Measurements from ENCODE around the gene THY1.

The THY1 gene

DNA sequence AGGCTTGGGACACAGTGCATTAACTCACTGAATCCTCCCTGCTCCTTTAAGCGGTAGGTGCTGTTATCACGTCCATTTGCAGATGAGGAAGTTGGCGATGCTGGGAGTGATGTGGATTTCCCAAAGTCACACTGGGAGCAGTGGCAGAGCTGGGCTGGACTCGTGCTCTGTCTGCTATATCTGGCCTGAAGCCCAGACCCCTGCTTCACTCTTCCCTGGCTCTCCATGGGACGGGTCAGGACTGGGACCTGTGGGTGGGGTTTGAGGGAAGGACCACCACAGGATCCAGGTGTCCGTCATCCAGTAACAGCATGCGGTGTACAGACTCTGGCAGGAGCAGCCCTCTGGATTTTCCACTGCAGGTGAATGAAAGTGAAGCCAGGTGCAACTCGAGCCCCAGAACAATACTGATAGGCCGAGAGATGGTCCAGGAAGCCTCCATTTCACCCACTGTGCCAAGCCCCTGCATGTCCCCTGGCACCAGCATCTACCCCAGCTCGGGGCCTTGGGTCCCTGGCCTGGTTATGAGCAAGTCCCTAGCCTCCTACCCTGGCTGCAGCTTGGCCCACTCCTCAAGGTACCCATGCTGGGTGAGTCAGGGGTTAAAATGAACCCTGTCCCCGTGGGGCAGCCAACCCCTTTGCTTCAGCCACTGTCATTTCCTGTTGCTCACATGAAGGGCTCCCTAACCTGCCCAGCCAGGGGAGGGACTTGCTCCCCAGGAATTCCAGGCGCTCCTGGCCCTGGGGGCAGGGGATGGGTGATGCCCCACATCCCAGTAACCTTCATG is 45.7 kb downstream of the THY1 start:
- DNase-seq (ENCODE audit: low read depth, low spot score), result no peak
- ChIA-PET CTCF (interaction anchor here (0.8 to 21.7 kb wide), 13 partner anchors 9 to 98 kb away, joined by 3 to 425 read pairs (median 9); partner anchors contain the start of genes C1QTNF5 and MFRP), POLR2A (no interaction called here)
- H3K4me3 ChIP-seq (ENCODE audit: low read depth, low read length), result no peak overlapping the region
- TF ChIP-seq, protein P1, sequence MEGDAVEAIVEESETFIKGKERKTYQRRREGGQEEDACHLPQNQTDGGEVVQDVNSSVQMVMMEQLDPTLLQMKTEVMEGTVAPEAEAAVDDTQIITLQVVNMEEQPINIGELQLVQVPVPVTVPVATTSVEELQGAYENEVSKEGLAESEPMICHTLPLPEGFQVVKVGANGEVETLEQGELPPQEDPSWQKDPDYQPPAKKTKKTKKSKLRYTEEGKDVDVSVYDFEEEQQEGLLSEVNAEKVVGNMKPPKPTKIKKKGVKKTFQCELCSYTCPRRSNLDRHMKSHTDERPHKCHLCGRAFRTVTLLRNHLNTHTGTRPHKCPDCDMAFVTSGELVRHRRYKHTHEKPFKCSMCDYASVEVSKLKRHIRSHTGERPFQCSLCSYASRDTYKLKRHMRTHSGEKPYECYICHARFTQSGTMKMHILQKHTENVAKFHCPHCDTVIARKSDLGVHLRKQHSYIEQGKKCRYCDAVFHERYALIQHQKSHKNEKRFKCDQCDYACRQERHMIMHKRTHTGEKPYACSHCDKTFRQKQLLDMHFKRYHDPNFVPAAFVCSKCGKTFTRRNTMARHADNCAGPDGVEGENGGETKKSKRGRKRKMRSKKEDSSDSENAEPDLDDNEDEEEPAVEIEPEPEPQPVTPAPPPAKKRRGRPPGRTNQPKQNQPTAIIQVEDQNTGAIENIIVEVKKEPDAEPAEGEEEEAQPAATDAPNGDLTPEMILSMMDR (IDR thresholded peaks at IDR 0.05; ENCODE audit: insufficient read depth, low read length, missing control alignments), result no peak

DNA sequence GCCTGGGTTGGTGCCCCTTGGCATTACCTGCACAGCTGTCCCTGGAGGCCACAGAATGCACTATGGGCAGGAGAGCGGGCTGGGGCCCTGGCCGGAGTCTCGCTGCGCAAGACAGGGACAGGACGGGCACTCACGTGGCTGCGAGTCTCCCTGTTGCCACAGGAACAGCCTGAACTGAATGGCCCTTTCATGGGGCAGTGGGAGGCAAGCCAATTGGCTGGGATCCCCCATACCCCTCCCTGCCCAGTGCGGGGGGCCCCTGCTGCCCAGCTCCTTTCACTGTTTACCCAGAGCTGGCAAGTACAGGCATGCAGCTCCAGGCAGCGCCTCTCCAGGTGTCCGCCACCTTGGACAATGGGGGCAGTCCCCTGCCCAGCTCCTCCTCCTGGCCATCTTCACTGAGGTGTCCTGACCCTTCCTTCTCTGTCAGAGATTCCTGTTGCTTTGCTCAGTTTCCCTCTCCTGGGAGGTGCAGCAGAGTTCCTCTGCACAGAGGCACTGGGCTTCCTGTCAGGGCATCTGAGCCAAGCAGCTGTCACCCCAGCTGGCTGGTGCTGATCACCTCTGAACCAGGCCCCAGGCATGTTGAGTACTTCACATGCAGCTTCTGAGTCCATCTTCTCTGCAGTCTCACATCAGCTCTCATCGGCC is 46.6 kb downstream of the THY1 start:
- ChIA-PET POLR2A (no interaction called here), CTCF (interaction anchor here (0.8 to 21.7 kb wide), 21 partner anchors 8 to 291 kb away, joined by 3 to 425 read pairs (median 9); partner anchors contain the start of genes C1QTNF5, CBL, MFRP and USP2)
- DNase-seq (ENCODE audit: low read depth, low spot score), result no peak
- TF ChIP-seq, protein P1 (IDR thresholded peaks at IDR 0.05; ENCODE audit: insufficient read depth, low read length, missing control alignments), result no peak
- H3K4me3 ChIP-seq (ENCODE audit: low read depth, low read length), result no peak overlapping the region

DNA sequence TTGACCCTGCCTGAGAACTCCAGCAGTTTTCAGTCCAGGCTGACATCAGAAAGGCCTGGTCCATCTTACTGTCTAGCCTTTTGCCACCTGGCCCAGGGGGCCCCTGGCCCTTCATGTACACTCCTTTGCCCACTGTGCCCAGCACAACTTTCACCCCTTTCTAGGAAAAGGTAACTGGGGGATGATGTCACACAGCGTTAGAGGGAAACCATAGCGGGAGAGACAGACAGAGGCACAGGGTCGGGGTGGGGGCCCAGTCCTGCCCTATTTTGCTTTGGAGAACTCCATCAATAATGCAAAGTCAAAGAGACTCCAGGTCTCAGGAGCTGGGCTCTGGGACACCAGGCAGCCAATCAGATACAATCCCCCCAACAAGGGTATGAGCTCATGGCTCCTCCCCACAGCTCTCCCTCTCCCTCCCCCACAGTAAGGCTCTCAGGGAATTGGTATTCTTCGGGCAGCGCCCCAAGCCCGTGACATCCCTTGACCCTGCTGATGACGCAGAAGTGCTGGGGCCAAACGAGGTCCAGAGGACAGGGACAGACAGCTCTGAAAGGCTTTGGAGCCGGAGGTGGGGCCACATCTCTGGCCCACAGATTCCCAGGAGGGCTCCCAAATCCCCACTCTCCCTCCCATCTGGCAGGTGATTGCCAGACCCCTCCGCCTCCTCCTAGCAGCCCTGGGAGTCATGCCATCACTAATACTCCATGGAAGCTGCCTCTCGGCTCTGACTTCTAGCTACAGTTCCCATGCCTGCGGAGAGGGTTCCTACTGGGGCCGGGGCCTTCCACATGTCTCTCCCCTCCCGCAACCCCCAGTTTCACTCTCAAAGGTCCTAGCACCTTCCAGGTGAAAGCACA is 47.4 kb downstream of the THY1 start:
- H3K4me3 ChIP-seq (ENCODE audit: low read depth, low read length), result no peak overlapping the region
- CTCF ChIA-PET, result interaction anchor here (0.7 to 21.7 kb wide), 26 partner anchors 9 to 290 kb away, joined by 3 to 425 read pairs (median 10); partner anchors contain the start of genes C1QTNF5, CBL, MFRP and USP2
- POLR2A ChIA-PET, result interaction anchor here (0.5 to 0.9 kb wide), 3 partner anchors 8 to 100 kb away, joined by 3 read pairs; no protein-coding TSS in a partner anchor
- no peak for DNase-seq (ENCODE audit: low read depth, low spot score)
- TF ChIP-seq, protein P1 (IDR thresholded peaks at IDR 0.05; ENCODE audit: insufficient read depth, low read length, missing control alignments), result no peak

DNA sequence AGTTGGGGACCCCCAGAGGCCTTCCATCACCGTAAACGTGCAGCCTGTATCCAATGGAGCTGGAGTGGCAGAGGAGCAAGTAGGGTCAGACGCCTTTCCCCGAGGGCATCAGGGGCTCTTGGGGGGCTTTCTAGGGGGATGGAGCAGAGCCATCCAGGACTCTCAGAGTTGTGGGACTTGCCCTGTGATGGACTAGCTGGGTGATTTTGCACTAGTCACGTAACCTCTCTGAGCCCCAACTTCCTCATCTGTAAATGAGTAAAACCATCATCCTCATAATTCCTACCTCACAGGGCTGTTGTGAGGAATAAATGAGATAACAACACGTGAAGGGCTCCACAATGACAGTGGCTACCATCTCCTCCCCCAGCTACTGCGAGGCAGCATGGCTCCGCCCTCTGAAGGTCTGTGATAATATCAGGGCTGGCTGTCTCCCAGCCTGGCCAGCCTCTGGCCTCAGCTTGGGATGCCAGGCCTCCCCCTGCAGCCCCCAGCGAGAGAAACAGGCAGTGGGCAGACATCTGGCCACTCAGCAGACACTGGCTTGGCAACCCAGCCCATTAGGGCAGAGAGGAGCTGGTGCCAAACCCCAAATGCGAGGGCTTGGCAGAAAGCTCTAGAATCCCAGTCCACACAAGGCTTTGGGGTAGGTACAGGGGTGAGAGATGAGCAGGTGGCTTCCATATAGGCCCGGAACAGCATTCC is 48.2 kb downstream of the THY1 start:
- POLR2A ChIA-PET, result interaction anchor here (0.5 to 0.9 kb wide), 3 partner anchors 7 to 101 kb away, joined by 3 read pairs; no protein-coding TSS in a partner anchor
- H3K4me3 ChIP-seq (ENCODE audit: low read depth, low read length), result no peak overlapping the region
- CTCF ChIA-PET, result interaction anchor here (0.6 to 21.7 kb wide), 34 partner anchors 10 to 280 kb away, joined by 3 to 425 read pairs (median 7); partner anchors contain the start of genes C1QTNF5, CBL, MFRP and THY1
- TF ChIP-seq, protein P1 (IDR thresholded peaks at IDR 0.05; ENCODE audit: insufficient read depth, low read length, missing control alignments), result no peak
- DNase-seq (ENCODE audit: low read depth, low spot score), result no peak

DNA sequence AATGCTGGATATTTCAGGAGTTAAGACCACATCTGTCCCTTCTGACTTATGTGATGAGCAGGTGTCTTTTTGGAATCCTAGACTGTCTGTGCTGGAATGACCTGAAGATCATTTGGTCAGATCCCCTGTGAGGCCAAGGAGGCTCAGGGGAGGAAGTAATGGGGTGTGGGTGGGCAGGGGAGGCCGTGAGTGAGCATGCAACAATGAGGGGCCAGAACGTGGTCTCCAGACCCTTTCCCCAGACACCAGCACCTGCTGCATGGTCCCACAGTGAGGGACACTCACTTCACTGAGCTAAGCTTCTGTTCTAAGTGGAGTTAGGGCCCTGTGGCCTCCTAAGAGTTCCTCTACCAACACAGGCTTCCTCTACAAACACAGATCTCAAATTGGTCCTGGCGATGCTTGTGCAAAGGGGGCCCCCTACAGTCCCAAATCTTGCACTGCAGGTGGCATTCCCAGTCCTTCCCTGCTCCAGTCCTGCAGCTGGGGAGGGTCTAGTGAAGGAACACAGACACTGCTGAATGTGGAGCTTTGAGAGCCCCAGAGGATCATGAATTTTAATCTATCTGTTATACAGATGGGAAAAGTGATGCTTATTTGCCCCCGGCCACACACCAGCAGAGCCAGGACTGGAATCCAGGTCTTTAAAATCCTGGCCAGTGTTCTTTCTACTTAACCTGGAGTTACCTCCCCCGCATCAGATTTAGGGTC is 48.9 kb downstream of the THY1 start:
- DNase-seq (ENCODE audit: low read depth, low spot score), result peak; percentile 12
- POLR2A ChIA-PET, result interaction anchor here (1.0 kb wide), 1 partner anchor 9 kb away, joined by 4 read pairs; no protein-coding TSS in a partner anchor
- CTCF ChIA-PET, result interaction anchor here (0.6 to 21.7 kb wide), 37 partner anchors 9 to 279 kb away, joined by 3 to 425 read pairs (median 7); partner anchors contain the start of genes C1QTNF5, CBL, MFRP and THY1
- H3K4me3 ChIP-seq (ENCODE audit: low read depth, low read length), result no peak overlapping the region
- TF ChIP-seq, protein P1 (IDR thresholded peaks at IDR 0.05; ENCODE audit: insufficient read depth, low read length, missing control alignments), result peak; percentile 96
